Thoracic aorta (tissue), 2 donors: Measurements from ENCODE around the gene ERC1. TPM values are rescaled to one million over a fixed set of nuclear protein-coding genes. Genes with fewer than 3 reads are reported as not detected.

Experiments used
- ATAC-seq: fragments of 150-250 bp; one replicate; pipeline ENCODE4 v1.8.0; 2017; ENCODE audit warnings: low read depth; ENCODE audit not compliant: insufficient number of reproducible peaks, low FRiP score
- DNase-seq: peaks from one replicate; pipeline ENCODE4 v3.0.0-alpha.2; 2020; ENCODE audit warnings: low spot score
- H3K27ac ChIP-seq, 2 donors: fragments of 200-600 bp; sonication (generic); 1 replicate in 1 of 2; 2 replicates in 1 of 2; pipeline ENCODE4 v1.5.1; 2016; ENCODE audit warnings: mild to moderate bottlenecking in 2 of 2, moderate library complexity in 2 of 2
- H3K27me3 ChIP-seq: fragments of 200-600 bp; sonication (generic); replicated peaks from 2 replicates; pipeline ENCODE4 v1.6.0; 2016; ENCODE audit warnings: mild to moderate bottlenecking; ENCODE audit not compliant: insufficient read depth
- H3K36me3 ChIP-seq: fragments of 200-600 bp; sonication (generic); one replicate; pipeline ENCODE4 v1.5.1; 2016
- H3K4me1 ChIP-seq, 2 donors: fragments of 200-600 bp; sonication (generic); 1 replicate in 1 of 2; 2 replicates in 1 of 2; pipeline versions ENCODE4 v1.5.1 to v1.6.0; 2016; ENCODE audit warnings: low read depth in 2 of 2, mild to moderate bottlenecking in 1 of 2; ENCODE audit not compliant: control insufficient read depth in 1 of 2
- H3K4me3 ChIP-seq: fragments of 200-600 bp; sonication (generic); 2 replicates; pipeline ENCODE4 v1.5.1; 2016; ENCODE audit warnings: mild to moderate bottlenecking
- H3K9me3 ChIP-seq: fragments of 200-600 bp; sonication (generic); 2 replicates; pipeline ENCODE4 v1.5.1; 2016
- total RNA-seq, 2 donors: library from RNA; depleted of rRNA; stranded (reverse); fragments of >200 nt; gene quantifications; one replicate each; pipeline versions ENCODE4 v1.1.0 to v1.2.3, GENCODE V29; 2016
- TF ChIP-seq, protein P1 (sequence below): fragments of 200-600 bp; sonication (generic); IDR thresholded peaks from one replicate; pipeline ENCODE4 v1.5.1; 2019; ENCODE audit warnings: antibody characterized with exemption

ERC1 gene
- total RNA-seq, 2 donors from 2014 or later = 45.8 to 80.0 TPM

DNA sequence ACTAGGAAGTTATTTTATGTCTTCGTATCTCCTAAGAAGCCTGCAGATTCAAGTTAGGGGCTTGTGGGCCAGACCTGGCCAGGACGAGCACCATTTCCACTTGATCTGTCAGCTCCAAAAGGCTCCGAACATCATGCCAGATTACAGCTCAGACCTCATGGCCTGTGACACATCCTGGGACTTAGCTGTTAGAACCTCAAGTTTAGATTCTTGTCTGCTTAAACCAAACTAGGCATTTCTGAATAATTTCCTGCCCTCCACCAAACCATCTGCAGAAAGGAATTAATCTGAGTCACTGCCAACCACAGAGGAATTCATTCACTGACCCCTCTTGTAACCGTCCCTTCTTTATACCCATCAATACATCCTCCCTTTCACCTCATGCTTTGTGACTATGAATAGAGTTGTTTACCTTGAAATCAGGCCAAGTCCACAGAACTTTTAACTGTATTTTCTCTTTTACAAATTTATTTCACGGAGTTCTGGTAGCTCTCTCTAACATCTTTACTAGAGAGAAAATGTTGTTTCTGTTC is 483.1 kb downstream of the ERC1 start:
- ATAC-seq (no peak), DNase-seq (peak; percentile 36)
- H3K9me3 ChIP-seq = no peaks in the 10 kb centered on the region
- no peaks in the 10 kb centered on the region for H3K36me3 ChIP-seq
- H3K4me3 ChIP-seq = peak overlapping the region; percentile 56
- H3K27ac ChIP-seq = peak overlapping the region; percentile 68 to 81
- peaks cover 39 to 74% of the 10 kb centered on the region in 2 donors for H3K4me1 ChIP-seq
- TF ChIP-seq, protein P1, sequence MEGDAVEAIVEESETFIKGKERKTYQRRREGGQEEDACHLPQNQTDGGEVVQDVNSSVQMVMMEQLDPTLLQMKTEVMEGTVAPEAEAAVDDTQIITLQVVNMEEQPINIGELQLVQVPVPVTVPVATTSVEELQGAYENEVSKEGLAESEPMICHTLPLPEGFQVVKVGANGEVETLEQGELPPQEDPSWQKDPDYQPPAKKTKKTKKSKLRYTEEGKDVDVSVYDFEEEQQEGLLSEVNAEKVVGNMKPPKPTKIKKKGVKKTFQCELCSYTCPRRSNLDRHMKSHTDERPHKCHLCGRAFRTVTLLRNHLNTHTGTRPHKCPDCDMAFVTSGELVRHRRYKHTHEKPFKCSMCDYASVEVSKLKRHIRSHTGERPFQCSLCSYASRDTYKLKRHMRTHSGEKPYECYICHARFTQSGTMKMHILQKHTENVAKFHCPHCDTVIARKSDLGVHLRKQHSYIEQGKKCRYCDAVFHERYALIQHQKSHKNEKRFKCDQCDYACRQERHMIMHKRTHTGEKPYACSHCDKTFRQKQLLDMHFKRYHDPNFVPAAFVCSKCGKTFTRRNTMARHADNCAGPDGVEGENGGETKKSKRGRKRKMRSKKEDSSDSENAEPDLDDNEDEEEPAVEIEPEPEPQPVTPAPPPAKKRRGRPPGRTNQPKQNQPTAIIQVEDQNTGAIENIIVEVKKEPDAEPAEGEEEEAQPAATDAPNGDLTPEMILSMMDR = no peak
- H3K27me3 ChIP-seq = no peaks in the 10 kb centered on the region

DNA sequence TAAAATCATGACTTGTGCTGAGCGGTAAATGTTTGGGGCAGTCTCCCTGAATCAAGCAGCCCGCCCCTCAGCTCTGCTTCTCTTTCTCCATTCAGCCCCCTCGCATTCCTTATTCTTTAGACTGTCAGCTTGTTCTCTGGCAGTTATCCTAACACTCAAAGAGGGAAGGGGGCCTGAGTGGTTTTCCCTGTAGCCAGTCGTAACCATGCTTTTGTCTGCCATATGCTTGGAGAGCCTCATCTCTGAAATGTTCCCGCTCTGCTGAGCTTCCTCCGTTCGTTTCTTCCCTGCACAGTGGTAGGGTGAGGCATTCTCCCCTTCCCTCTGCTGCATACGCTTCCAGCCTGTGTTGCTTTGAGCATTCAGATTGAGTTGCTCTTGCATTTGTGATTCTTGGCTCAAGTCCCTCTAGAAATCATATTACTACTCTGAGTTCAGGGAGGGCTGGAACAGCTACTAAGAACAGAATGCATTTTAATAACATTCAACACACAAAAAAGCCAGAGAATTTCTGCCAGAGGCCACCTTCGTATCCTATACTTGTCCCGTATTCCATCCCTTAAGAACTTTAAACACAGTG is 483.6 kb downstream of the ERC1 start:
- Histone ChIP-seq H3K27me3 (no peaks in the 10 kb centered on the region), H3K4me3 (peak overlapping the region; percentile 56), H3K9me3 (no peaks in the 10 kb centered on the region), H3K27ac (peak overlapping the region; percentile 68 to 81), H3K36me3 (no peaks in the 10 kb centered on the region), H3K4me1 (peaks cover 36 to 68% of the 10 kb centered on the region in 2 donors)
- no peak for DNase-seq
- TF ChIP-seq, protein P1 = no peak
- no peak for ATAC-seq

DNA sequence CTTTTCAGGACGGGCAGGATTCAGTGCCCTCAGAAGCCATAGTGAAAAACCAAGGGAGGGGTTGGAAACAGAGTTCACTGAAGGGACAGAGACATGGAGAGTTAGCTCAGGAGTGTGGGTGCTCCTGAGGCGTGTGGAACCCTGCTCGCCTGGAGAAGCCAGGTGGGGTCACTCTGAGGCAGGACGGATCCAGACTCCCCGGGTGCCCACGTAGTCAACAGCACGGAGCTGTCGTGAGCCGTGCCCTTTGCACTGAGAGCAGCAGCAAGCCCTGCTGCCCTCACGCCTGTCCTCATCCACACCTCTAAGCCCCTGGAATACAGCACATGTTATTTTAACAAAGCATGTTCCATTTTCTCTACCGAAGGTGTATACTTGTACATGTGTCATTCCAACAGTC is 488.6 kb downstream of the ERC1 start:
- TF ChIP-seq, protein P1 = no peak
- DNase-seq (no peak), ATAC-seq (no peak)
- Histone ChIP-seq H3K27ac (no peak overlapping the region), H3K4me3 (no peak overlapping the region), H3K36me3 (no peaks in the 10 kb centered on the region), H3K4me1 (peaks cover 9 to 32% of the 10 kb centered on the region in 2 donors), H3K9me3 (no peaks in the 10 kb centered on the region), H3K27me3 (no peaks in the 10 kb centered on the region)

DNA sequence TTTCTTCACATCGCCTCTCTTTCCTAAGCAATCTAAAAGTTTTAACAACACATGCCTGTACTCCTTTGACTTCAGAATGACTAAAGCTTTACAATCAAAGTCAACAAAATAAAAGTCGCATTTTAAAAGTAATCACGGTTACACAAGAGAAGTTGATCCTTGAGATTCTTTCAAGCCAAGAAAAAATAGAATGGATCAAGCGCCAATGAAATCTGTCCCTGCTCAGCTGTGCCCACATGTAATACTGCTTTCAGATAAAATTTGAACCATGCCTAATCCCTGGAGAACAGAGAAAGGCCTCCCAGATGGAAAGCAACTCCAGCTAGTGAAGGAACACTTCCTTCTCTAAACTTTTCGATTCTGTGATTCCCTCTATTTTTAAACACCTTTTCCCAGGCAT is 490.3 kb downstream of the ERC1 start:
- no peaks in the 10 kb centered on the region for H3K27me3 ChIP-seq

DNA sequence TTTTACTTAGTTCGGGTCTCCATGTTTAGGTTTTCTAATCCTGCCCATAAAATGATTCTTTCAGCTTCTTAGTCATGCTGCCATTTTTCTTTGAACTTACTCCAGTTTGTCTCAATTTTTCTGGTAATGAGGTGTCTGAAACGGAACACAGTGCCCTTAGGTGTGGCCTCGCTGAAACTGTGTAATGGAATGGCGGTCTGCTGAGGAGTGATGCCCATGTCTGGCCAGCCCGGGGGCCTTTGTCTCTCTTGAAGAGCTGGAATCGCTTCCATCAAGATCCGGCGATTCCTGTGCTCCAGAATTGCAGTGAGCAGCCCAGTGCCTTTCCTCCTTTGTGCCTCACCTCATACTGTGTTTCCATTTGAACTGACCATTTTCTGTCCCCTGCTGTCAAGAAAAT is 490.9 kb downstream of the ERC1 start:
- TF ChIP-seq, protein P1 = no peak
- H3K27me3 ChIP-seq = no peaks in the 10 kb centered on the region
- no peak for ATAC-seq
- H3K4me3 ChIP-seq = no peak overlapping the region
- H3K4me1 ChIP-seq = peaks cover 0 to 14% of the 10 kb centered on the region in 2 donors
- DNase-seq = no peak
- H3K9me3 ChIP-seq = no peaks in the 10 kb centered on the region
- no peaks in the 10 kb centered on the region for H3K36me3 ChIP-seq
- peak overlapping the region; percentile 7 to 33 for H3K27ac ChIP-seq

More for the DNA sequence above, 490.3 kb downstream of the ERC1 start:
- Histone ChIP-seq H3K27ac (peak overlapping the region; percentile 7 to 33), H3K4me1 (peaks cover 0 to 16% of the 10 kb centered on the region in 2 donors), H3K36me3 (no peaks in the 10 kb centered on the region), H3K4me3 (no peak overlapping the region), H3K9me3 (no peaks in the 10 kb centered on the region)
- TF ChIP-seq, protein P1 = no peak
- DNase-seq (no peak), ATAC-seq (no peak)
